ENCODE measurements around the gene FHOD3.

FHOD3 gene

DNA sequence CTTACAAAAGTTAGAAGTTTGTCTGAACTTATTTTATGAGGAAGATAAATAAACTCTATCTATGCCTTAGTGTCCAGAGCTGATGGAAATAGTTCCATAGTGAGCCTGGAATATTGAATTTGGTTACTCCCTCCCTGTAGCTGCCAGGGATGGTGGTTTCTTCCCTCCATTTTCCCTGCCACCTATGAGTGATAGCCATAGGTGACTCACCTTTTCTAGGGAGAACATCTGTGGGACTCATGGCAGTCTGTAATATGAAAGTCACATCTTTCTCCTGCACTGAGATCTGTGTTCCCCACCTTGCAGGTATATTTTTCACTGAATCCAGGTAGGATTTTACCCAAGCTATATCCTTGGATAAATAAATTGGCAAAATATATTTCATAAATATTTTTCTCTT lies 382.5 kb downstream of the FHOD3 start:
- in situ Hi-C loops (cut with HindIII; ENCODE audit: low sequenced_read_pairs) = no loop called here

GRCh38 chr18:36685580-36685979 lies 388.1 kb downstream of the FHOD3 start:
- in situ Hi-C loops (cut with HindIII; ENCODE audit: low sequenced_read_pairs) = no loop called here

DNA sequence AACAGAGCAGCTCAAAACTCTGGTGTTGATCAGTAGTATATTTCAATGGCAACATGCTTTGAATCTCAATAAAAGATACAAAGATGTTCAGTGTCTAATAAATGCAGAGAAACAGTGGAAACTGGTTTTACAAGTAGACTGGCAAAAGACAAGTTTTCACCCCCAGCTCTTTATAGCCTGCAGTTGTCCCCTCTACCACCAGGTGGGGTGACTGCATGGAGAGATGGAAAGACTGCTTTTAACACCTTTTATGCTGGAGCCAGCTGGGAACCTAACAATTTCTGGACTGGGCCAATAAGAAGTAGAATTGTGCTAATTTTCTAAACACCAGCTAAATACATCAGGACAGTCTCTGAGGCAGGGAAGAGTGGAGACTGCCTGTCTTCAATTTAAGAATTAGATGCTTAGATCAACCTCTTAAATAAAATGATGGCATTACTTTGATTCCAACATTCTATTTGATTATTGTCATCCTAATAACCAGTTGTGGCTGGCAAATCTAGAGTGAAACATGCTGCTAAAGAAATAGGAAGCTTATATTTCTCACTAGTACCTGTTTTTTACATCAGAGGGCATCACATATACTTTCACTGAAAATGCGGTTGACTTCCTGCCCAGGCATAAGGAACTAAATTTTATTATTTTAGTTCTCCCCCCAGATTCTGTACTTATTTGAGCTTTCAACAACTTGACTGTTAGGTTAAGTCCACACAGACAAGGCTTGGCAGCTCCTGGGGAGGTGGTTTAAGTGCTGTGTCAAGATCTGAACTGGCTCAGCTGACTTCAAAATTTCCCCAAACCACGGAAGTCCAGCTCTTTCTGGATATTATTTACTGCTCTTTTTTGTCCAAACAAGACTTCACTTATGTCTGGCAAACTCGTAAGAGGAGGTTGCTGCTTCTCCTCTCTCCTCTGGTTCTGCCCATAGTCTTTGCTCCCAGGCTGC lies 390.8 kb downstream of the FHOD3 start:
- in situ Hi-C loops (cut with HindIII; ENCODE audit: low sequenced_read_pairs) = no loop called here

- in situ Hi-C loops (cut with HindIII; ENCODE audit: low sequenced_read_pairs) = no loop called here
These were observed 394.9 kb downstream of the FHOD3 start for GRCh38 chr18:36692371-36692770.

- in situ Hi-C loops (cut with HindIII; ENCODE audit: low sequenced_read_pairs) = no loop called here
These were observed 395.4 kb downstream of the FHOD3 start for GRCh38 chr18:36692921-36693332.

- in situ Hi-C loops (cut with HindIII; ENCODE audit: low sequenced_read_pairs) = no loop called here
These were observed 396.6 kb downstream of the FHOD3 start for GRCh38 chr18:36693931-36694620.

- in situ Hi-C loops (cut with HindIII; ENCODE audit: low sequenced_read_pairs) = no loop called here
These were observed 398.3 kb downstream of the FHOD3 start for GRCh38 chr18:36695806-36696205.

- in situ Hi-C loops (cut with HindIII; ENCODE audit: low sequenced_read_pairs) = no loop called here
These were observed 400.4 kb downstream of the FHOD3 start for GRCh38 chr18:36697905-36698304.

DNA sequence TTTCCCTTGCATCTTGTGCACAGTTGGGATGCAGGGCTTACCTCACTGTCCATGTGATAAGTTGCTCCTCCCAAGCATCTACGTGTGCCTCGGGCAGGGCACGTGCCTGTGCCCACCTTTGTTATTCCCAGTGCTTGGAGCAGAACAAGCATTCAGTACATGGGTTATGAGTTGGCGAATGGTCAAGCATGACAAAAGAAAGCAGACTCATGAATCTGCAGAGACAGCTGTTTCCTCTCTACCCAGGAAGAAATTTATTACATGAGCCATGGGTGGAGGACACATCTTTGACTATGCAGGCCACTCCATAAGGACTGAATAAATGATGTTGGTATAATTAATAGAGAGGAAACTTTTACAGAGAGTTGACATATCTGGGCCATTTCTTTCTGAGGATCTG lies 403.4 kb downstream of the FHOD3 start:
- in situ Hi-C loops (cut with HindIII; ENCODE audit: low sequenced_read_pairs) = no loop called here

DNA sequence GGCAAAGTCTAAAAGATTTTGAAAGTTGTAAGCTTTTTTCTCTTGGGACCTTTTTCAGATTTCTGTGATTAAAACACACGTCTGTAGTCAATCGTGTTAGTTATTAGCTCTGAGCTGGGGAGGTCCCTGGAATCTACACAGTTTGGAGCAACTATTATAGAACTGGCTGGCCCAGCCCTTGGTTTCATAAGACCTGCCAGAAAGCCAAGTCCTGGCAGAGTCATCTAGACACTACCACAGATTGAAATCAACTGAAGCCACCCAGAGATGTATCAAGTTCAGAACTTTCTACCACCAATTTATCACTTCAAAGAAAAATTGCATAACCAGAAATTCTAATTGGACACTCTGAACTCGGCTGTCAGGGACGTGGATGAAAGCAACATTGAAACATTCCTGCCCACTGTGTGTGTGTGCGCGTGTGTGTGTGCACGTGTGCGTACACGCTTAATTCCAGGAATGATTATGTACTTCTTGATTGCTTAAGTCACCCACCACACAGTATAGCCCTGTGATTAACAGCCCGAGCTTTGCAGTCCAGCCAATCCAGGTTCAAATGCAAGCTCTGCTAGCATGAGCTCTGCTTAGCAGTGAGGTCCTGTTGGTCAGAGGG lies 405.0 kb downstream of the FHOD3 start:
- in situ Hi-C loops (cut with HindIII; ENCODE audit: low sequenced_read_pairs) = no loop called here

- in situ Hi-C loops (cut with HindIII; ENCODE audit: low sequenced_read_pairs) = no loop called here
These were observed 406.6 kb downstream of the FHOD3 start for GRCh38 chr18:36704156-36704555.

- in situ Hi-C loops (cut with HindIII; ENCODE audit: low sequenced_read_pairs) = no loop called here
These were observed 408.8 kb downstream of the FHOD3 start for GRCh38 chr18:36706134-36706881.

DNA sequence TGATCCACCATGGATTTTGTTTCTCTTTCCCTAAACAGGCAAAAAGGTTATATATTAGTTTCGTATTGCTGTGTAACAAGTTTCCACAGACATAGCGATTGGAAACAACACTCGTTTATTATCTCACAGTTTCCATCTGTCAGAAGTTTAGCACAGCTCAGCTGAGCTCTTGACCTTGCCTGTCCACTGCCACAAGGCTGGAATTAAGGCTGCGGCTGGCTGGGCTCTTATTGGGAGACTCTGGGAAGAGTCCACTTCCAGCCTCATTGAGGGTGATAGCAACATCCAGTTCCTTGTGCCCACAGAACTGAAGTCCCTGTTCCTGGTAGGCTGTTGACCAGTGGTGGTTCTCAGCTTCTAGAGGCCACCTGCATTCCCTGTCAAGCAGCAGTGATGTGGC lies 410.9 kb downstream of the FHOD3 start:
- in situ Hi-C loops (cut with HindIII; ENCODE audit: low sequenced_read_pairs) = no loop called here

GRCh38 chr18:36709315-36709714 lies 411.8 kb downstream of the FHOD3 start:
- in situ Hi-C loops (cut with HindIII; ENCODE audit: low sequenced_read_pairs) = no loop called here

DNA sequence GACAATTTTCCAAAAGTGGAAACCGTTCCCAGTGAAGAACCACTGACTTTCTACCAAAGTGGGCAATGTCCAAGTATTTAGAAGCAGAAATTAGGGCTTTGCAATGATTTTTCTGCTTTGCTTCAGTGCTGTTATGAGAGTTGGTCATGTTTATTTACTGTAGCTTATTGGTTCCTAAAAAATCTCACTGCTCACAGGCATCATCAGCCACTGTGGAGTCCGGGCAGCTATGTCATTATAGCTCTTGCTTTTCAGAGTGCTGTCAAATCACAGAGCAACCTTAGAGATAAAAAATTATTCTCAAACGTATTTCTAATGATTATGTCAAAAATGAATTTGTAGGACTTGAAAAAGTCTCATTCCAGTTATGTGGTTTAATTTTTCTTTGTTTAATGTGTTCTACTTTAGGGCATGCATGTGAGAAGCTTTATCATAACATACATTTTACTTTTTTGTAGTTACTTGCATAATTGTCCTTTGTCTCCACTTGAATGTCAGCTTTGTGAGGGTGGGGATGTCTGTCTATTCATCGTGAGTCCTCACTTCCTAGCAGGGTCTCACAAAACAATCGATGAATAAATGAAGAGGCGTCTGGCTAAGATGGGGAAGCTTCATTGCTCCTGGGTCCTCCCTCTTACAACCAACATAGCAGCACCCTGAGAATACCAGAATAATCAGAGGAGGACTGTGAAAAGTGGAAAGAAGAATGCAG lies 413.7 kb downstream of the FHOD3 start:
- in situ Hi-C loops (cut with HindIII; ENCODE audit: low sequenced_read_pairs) = no loop called here

- in situ Hi-C loops (cut with HindIII; ENCODE audit: low sequenced_read_pairs) = no loop called here
These were observed 414.4 kb downstream of the FHOD3 start for GRCh38 chr18:36711813-36712444.

DNA sequence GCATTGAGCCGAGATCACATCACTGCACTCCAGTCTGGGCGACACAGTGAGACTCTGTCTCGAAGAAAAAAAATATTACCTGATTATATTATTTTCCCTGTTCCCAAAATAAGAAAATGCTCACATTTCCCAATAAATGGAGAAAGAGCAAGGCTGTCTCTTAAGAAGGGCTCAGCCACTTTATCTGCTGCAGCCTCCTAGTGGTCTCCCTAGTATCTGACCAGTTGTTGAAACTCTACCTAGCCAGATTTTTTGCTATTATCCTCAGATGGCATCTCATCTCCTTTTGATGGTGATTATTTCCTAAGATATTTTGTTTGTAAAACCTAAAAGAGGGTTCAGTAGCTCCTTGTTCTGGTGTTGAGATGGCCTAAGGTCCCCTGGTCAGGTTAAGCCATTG lies 417.0 kb downstream of the FHOD3 start:
- in situ Hi-C loops (cut with HindIII; ENCODE audit: low sequenced_read_pairs) = no loop called here

- in situ Hi-C loops (cut with HindIII; ENCODE audit: low sequenced_read_pairs) = no loop called here
These were observed 420.1 kb downstream of the FHOD3 start for GRCh38 chr18:36717422-36718110.

- in situ Hi-C loops (cut with HindIII; ENCODE audit: low sequenced_read_pairs) = no loop called here
These were observed 421.3 kb downstream of the FHOD3 start for GRCh38 chr18:36718705-36719328.

All from DLD1 (cell line).